ENCODE measurements around the gene PAX3.

- no peak for TF ChIP-seq CTCF (IDR thresholded peaks at IDR 0.05)
- TF ChIP-seq POLR2A (IDR thresholded peaks at IDR 0.05) = no peak
Observed at GRCh38 chr2:222281506-222281905, 17.3 kb downstream of the PAX3 start.
